ENCODE measurements around the gene CEND1. TPM values are rescaled to one million over a fixed set of nuclear protein-coding genes. Genes with fewer than 3 reads are reported as not detected.

CEND1 gene
- total and polyA plus RNA-seq, 2 of the 13 experiments (the other 11 are each of a cell fraction or from before 2014, with no cell fraction given) = not detected

DNA sequence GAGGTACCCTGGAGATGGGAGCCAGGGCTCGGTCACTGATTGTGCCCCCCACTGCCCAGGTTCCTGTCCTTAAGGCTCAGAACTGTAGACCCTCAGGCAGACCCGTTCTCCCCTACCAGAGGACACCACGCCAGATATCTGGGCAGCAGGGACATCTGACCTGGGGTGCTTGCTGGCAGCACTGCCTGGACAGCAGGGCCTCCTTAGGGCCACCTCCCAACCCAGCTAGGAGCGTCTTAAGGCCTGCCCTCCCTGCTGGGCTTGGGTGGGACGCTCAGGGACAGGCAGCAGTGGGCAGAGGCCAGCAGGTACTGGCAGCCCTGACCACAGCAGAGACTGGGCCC, 49.4 kb upstream of the CEND1 start:
- in situ Hi-C loops (cut with HindIII; ENCODE audit: extremely low pct_ligation_motif_present, low pct_unique_long_range_greater_than_20kb) = no loop called here
- FAIRE-seq = no peak
- peaks cover 63% of the 10 kb centered on the region for H3K4me1 ChIP-seq (ENCODE audit: insufficient read depth, low read length)
- peak overlapping the region; percentile 53 for H3K27ac ChIP-seq (ENCODE audit: extremely low read length, insufficient read depth, low read length)
- ChIA-PET POLR2A (interaction anchor here (1.2 to 16.1 kb wide), 5 partner anchors 10 to 82 kb away, joined by 3 to 264 read pairs (median 15); partner anchors contain the start of genes CD151, CRACR2B, PIDD1 and PNPLA2), CTCF (ENCODE audit: low intra/inter-chr PET ratio, low total read pairs) (no interaction called here)
- BruUV-seq (replicated peaks) = no TSS peak
- no peaks in the 10 kb centered on the region for H3K9me3 ChIP-seq (ENCODE audit: low read length)
- intact Hi-C loops (cut with micrococcal nuclease; ENCODE audit: unreplicated experiment) = no loop called here
- no peaks in the 10 kb centered on the region for H3K27me3 ChIP-seq (ENCODE audit: control insufficient read depth in 1 of 2, insufficient read depth in 2 of 2, low read length in 2 of 2)
- H3K79me2 ChIP-seq (ENCODE audit: insufficient read depth, low read length) = peaks cover 32% of the 10 kb centered on the region
- H3K9ac ChIP-seq (ENCODE audit: insufficient read depth, low read depth, low read length) = peak overlapping the region; percentile 47; the same call in 1 of the 2 replicates
- no peak for DNase-seq (ENCODE audit: low spot score)
- WGBS (ENCODE audit: low lambda C conversion rate) = 100% methylated on average over 1 of the region's 5 CpGs
- H3K36me3 ChIP-seq (replicated peaks in 1 of 2; ENCODE audit: control insufficient read depth in 1 of 2, insufficient read depth in 2 of 2, low read length in 2 of 2) = peaks cover 9 to 36% of the 10 kb centered on the region in 2 experiments
- H3K4me2 ChIP-seq (ENCODE audit: low read depth, low read length) = peak overlapping the region; percentile 7; the same call in 1 of the 2 replicates
- no peak overlapping the region for H3K4me3 ChIP-seq (replicated peaks in 1 of 3; ENCODE audit: insufficient read depth in 1 of 3, low read depth in 2 of 3, low read length in 3 of 3)
- ATAC-seq = no peak
- no peak overlapping the region for H2AFZ ChIP-seq (ENCODE audit: low read length)
- peaks cover 20% of the 10 kb centered on the region; the same call in 1 of the 2 replicates for H4K20me1 ChIP-seq (ENCODE audit: insufficient read depth, low read length)
- TF ChIP-seq AGO2 (optimal IDR thresholded peaks at IDR 0.05; ENCODE audit: low read depth, low read length) (peak; percentile 54), ZMYM3 (CRISPR knock-in tag; IDR thresholded peaks at IDR 0.05) (no peak), JARID2 (CRISPR knock-in tag; IDR thresholded peaks at IDR 0.05; ENCODE audit: insufficient replicate concordance) (no peak), ZNF549 (CRISPR knock-in tag; IDR thresholded peaks at IDR 0.05) (no peak), ZC3H13 (CRISPR knock-in tag; IDR thresholded peaks at IDR 0.05) (0 out of 2 replicates have a peak, but pooled peaks have one; percentile 0), POLR2G (IDR thresholded peaks at IDR 0.05; ENCODE audit: low read depth, low read length) (peak; percentile 21; the same call in 1 of the 2 replicates), POLR2A (IDR thresholded peaks at IDR 0.05; ENCODE audit: insufficient read depth in 1 of 2, low read depth in 2 of 2, low read length in 2 of 2) (peak in 1 of 2 experiments; percentile 14; a peak in 1 of 4 replicates), SP5 (CRISPR knock-in tag; IDR thresholded peaks at IDR 0.05; ENCODE audit: borderline replicate concordance, low read depth) (no peak), NR2F1 (CRISPR knock-in tag; IDR thresholded peaks at IDR 0.05) (no peak), MAFK (conservative IDR thresholded peaks at IDR 0.05 in 1 of 2, IDR thresholded peaks at IDR 0.05 in 1 of 2; ENCODE audit: low read length in 2 of 2) (no peak), ZFP41 (CRISPR knock-in tag; IDR thresholded peaks at IDR 0.05; ENCODE audit: borderline replicate concordance) (no peak), MATR3 (CRISPR knock-in tag; IDR thresholded peaks at IDR 0.05) (no peak), FOXK2 (IDR thresholded peaks at IDR 0.05) (no peak), NAIF1 (CRISPR knock-in tag; IDR thresholded peaks at IDR 0.05; ENCODE audit: borderline replicate concordance) (no peak), CBX1 (IDR thresholded peaks at IDR 0.05; ENCODE audit: low read depth) (no peak), E2F5 (CRISPR knock-in tag; conservative IDR thresholded peaks at IDR 0.05) (no peak), SAFB2 (CRISPR knock-in tag; IDR thresholded peaks at IDR 0.05; ENCODE audit: borderline replicate concordance, low read depth) (no peak), FOSL1 (CRISPR knock-in tag; IDR thresholded peaks at IDR 0.05; ENCODE audit: borderline replicate concordance) (no peak), CHCHD3 (CRISPR knock-in tag; IDR thresholded peaks at IDR 0.05) (0 out of 2 replicates have a peak, but pooled peaks have one; percentile 20)
- TF ChIP-seq, protein P1, sequence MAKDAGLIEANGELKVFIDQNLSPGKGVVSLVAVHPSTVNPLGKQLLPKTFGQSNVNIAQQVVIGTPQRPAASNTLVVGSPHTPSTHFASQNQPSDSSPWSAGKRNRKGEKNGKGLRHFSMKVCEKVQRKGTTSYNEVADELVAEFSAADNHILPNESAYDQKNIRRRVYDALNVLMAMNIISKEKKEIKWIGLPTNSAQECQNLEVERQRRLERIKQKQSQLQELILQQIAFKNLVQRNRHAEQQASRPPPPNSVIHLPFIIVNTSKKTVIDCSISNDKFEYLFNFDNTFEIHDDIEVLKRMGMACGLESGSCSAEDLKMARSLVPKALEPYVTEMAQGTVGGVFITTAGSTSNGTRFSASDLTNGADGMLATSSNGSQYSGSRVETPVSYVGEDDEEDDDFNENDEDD (CRISPR knock-in tag; IDR thresholded peaks at IDR 0.05; ENCODE audit: borderline replicate concordance) = no peak
- TF ChIP-seq, protein P2, sequence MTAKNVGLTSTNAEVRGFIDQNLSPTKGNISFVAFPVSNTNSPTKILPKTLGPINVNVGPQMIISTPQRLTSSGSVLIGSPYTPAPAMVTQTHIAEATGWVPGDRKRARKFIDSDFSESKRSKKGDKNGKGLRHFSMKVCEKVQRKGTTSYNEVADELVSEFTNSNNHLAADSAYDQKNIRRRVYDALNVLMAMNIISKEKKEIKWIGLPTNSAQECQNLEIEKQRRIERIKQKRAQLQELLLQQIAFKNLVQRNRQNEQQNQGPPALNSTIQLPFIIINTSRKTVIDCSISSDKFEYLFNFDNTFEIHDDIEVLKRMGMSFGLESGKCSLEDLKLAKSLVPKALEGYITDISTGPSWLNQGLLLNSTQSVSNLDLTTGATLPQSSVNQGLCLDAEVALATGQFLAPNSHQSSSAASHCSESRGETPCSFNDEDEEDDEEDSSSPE (CRISPR knock-in tag; IDR thresholded peaks at IDR 0.05) = no peak
- TF ChIP-seq, protein P3, sequence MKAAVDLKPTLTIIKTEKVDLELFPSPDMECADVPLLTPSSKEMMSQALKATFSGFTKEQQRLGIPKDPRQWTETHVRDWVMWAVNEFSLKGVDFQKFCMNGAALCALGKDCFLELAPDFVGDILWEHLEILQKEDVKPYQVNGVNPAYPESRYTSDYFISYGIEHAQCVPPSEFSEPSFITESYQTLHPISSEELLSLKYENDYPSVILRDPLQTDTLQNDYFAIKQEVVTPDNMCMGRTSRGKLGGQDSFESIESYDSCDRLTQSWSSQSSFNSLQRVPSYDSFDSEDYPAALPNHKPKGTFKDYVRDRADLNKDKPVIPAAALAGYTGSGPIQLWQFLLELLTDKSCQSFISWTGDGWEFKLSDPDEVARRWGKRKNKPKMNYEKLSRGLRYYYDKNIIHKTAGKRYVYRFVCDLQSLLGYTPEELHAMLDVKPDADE (CRISPR knock-in tag; IDR thresholded peaks at IDR 0.05) = no peak

All from HepG2 (cell line).